ENCODE results near the gene MICU1.
"Not testable (repeated sequence)": the region's sequence is repeated elsewhere in the genome, so short reads cannot be mapped to it uniquely, and the experiment has no call there.

The MICU1 gene

GRCh38 chr10:72430936-72431335 is 194.9 kb downstream of the MICU1 start:
- not testable (repeated sequence) for DNase-seq

- DNase-seq: no peak
These were observed 195.9 kb downstream of the MICU1 start for GRCh38 chr10:72429931-72430330.

- DNase-seq: no peak
These were observed 198.9 kb downstream of the MICU1 start for GRCh38 chr10:72426986-72427385.

GRCh38 chr10:72425133-72425532 is 200.7 kb downstream of the MICU1 start:
- no peak for DNase-seq

GRCh38 chr10:72424561-72424960 is 201.3 kb downstream of the MICU1 start:
- DNase-seq: no peak

- DNase-seq: no peak
These were observed 202.5 kb downstream of the MICU1 start for GRCh38 chr10:72423426-72423825.

- DNase-seq: no peak
These were observed 203.9 kb downstream of the MICU1 start for GRCh38 chr10:72421885-72422540.

GRCh38 chr10:72419241-72419640 is 206.6 kb downstream of the MICU1 start:
- no peak for DNase-seq

- DNase-seq: no peak
These were observed 207.2 kb downstream of the MICU1 start for GRCh38 chr10:72418679-72419078.

GRCh38 chr10:72417971-72418370 is 207.9 kb downstream of the MICU1 start:
- no peak for DNase-seq

GRCh38 chr10:72416661-72417060 is 209.2 kb downstream of the MICU1 start:
- DNase-seq: no peak

- DNase-seq: no peak
These were observed 211.2 kb downstream of the MICU1 start for GRCh38 chr10:72414642-72415041.

- DNase-seq: no peak
These were observed 216.7 kb downstream of the MICU1 start for GRCh38 chr10:72409167-72409566.

GRCh38 chr10:72407927-72408600 is 217.8 kb downstream of the MICU1 start:
- DNase-seq: no peak

- DNase-seq: no peak
These were observed 218.4 kb downstream of the MICU1 start for GRCh38 chr10:72407471-72407870.

GRCh38 chr10:72395581-72395980 is 230.3 kb downstream of the MICU1 start:
- DNase-seq: not testable (repeated sequence)

- no peak for DNase-seq
These were observed 233.3 kb downstream of the MICU1 start for GRCh38 chr10:72392571-72392970.

GRCh38 chr10:72390764-72391163 is 235.1 kb downstream of the MICU1 start:
- DNase-seq: no peak

- DNase-seq: no peak
These were observed 236.2 kb downstream of the MICU1 start for GRCh38 chr10:72389716-72390115.

- no peak for DNase-seq
These were observed 236.9 kb downstream of the MICU1 start for GRCh38 chr10:72389014-72389413.

- no peak for DNase-seq
These were observed 237.8 kb downstream of the MICU1 start for GRCh38 chr10:72388062-72388461.

GRCh38 chr10:72386916-72387586 is 238.8 kb downstream of the MICU1 start:
- no peak for DNase-seq

GRCh38 chr10:72385724-72386123 is 240.2 kb downstream of the MICU1 start:
- DNase-seq: no peak

- DNase-seq: not testable (repeated sequence)
These were observed 240.9 kb downstream of the MICU1 start for GRCh38 chr10:72384982-72385381.

All from NCI-H2107 (cell line).